NCI-H748 (cell line): ENCODE measurements around the gene NDUFAF2.
A peak's percentile ranks its signal among the peaks of the same experiment; 100 is the strongest.

Experiments used
- DNase-seq: peaks from one replicate; lab custom pipeline; 2025; ENCODE audit not compliant: unreplicated experiment; lab: John Stamatoyannopoulos, UW

The NDUFAF2 gene

DNA sequence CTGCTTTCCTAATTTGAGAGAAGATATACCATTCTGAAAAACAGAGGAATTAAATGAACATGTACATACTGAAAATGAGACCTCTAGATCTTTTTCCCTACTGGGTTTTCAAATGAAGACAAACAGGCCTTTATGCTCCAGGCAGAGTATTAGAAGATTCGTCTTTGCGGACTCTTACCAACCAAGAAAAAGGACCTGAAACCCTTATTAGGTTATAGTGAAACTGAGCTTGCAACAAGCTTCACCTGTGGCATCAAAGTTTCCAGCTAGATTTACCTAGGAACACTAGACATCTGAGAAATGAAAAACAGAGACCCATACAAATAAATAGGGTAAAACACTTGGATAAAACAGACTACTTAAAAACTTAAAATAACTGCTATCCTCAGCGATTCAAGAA is 171.0 kb downstream of the NDUFAF2 start:
- no peak for DNase-seq

DNA sequence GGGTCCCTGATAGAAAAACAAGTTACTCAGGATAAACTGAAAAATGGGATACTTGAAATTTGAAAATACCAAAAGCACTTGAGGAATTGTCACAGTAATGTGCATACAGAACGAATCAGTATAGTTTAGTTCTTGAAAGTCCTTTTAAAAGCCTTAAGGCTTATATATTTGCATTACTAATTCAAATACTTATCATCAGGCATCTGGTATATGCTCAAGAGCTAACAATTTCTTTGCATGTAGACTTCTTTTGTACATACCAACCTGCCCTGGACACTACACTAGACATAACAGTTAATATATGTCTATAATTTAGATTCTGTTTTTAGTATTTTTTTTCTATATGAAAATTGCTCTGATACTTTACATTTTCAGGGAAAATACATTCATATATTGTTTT is 174.1 kb downstream of the NDUFAF2 start:
- no peak for DNase-seq

DNA sequence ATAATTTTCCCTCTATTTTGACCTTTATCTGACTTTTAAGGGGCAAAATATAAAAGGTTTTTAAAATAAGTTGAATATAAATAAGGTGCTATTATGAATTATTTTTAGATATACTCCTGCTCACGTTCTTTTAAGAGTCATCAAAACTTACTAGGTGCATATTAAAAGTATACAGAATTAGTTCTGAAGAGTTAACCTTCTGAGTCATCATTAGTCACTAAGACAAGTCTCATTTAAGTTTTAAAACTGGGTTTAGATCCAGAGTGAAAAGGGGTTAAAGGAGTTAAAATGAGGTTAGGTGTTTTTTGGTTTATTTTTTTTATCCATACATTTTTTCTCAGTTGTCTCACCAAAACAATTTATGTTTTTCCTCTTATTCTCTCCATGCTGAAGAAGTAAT is 175.5 kb downstream of the NDUFAF2 start:
- no peak for DNase-seq

DNA sequence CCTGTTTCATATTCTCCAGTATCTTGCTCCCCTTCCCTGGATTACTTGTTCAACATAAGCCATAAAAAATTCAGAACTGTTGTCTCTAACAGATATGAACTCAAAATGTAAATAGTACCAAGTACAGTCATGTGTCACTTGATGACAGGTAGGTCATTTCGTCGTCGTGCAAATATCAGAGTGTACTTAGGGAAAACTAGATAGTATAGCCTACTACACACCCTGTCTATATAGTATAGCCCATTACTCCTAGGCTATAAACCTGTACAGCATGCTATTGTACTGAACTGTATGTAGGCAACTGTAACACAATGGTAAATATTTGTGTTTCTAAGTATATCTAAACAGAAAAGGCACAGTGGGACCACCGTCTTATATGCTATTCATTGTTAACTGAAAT is 178.1 kb downstream of the NDUFAF2 start:
- DNase-seq = peak; percentile 98

DNA sequence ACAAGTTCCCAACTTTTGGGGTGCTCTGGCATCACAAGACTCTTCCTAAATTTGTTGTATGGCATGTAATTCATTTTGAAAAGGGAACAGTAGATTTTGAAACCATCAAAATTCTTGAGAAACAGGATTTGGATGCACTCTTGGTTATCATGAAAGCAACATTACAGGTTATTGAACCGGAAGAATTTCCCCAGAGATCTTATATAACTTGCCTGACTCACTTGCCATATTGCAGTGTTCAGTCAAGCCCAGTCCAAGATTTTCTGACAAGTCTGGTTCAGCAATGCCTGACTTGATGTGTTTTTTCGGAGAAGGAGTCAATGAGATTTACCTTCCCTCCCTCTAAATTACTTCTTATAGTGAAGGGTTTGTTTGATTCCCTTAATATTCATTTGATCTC is 185.3 kb downstream of the NDUFAF2 start:
- DNase-seq = no peak

DNA sequence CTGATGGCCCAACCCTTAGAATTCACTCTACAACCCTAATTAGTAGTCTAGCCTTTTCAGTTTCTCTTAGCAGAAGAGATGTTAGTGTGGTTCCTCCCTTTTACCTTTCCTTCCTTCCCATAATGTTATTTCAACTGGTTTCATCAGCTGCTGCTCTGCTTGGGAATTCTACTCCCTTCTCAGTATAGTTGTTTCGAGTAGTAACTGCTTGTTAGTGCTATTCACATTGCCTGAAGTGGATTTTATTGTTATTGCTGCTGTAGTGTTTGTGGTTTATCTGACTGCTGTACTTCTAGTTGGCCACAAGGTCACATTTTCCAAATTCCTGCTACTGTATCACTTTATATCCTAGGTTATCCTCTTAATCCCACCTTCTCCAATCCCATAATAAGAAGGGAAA is 187.6 kb downstream of the NDUFAF2 start:
- DNase-seq = peak; percentile 35

DNA sequence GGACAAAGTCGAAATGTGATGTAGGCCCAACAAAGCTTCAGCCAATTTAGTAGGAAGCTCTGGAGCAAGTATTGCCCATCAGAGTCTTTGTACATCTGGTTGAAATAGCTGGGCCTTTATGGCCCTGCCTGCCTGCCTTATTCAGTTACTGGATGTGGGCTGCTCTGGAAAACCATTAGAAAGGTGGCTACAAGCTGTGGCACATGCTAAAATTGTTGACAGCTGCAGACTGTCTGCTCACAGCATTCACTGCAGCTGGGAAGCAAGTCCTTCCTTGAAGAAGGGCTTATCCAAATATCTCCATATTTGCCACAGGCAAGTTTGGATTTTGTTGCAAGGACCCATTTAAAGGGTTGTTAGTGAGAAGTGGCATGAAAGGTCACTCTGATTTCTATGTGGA is 192.8 kb downstream of the NDUFAF2 start:
- no peak for DNase-seq

DNA sequence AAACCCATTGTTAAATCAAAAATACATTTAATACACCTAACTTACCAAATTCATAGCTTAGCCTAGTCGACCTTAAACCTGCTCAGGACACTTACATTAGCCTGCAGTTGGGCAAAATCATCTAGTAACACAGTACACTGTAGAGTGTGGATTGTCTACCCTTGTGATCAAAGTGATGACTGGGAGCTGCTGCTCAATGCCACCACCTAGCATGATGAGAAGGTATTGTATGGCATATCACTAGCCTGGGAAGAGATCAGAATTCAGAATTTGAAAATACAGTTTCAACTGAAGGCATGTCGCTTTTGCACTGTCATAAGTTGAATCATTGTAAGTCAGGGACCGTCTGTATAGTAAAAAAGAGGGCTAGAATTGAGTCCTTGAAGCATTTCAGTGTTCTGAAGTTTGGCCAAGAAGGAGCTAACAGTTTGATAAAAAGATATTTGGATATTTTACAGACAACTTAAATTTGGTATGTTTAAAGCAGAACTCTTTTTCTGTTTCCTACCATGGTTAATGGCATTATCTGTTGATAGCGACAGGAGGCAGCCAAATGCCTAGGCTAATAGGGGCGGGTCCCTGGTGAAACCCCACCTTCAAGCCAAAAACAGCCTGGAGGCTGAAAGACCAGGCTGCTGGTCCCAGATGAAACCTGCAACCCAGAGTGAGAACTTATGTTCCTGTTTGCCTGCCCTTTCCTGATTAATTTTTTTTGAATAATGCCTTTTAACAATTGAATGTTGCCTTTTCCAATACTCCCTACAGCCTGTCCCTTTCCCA is 194.3 kb downstream of the NDUFAF2 start:
- DNase-seq = peak; percentile 14

DNA sequence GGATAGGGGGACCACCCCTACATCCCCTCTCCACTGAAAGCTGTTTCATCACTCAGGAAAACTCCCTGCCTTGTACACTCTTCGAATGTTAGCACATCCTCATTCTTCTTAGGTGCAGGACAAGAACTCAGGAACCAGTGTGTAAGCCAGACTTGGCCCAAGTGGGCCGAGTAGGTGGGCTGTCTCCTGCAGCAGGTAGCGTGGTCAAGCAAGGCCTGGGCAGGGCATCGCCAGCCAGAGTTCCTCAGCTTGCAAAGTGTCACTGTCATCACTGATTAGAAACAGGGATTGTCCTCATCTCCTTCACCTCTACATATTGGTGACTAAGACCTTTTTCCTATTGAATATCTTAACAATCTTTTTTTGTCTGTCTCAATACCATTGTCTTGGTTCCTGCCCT is 194.9 kb downstream of the NDUFAF2 start:
- DNase-seq = no peak

DNA sequence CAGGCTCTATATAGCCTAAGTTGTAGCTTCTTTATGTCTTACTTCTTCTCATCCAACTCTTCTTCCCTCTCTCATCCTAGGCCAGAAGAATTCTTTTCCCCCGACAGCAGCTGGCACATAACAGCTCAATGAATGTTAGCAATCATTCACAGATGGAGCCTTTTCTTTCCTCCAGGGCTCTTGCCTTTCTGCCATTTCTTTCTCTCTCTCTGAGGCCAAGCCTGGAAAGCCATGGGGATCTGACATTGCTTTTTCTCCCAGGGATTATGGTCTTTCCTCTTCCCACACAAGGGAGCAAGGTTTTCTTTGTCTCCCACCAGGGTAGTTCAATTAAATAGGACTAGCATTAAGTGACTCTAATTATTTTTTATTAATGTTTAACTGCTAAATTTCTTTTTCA is 196.8 kb downstream of the NDUFAF2 start:
- no peak for DNase-seq

DNA sequence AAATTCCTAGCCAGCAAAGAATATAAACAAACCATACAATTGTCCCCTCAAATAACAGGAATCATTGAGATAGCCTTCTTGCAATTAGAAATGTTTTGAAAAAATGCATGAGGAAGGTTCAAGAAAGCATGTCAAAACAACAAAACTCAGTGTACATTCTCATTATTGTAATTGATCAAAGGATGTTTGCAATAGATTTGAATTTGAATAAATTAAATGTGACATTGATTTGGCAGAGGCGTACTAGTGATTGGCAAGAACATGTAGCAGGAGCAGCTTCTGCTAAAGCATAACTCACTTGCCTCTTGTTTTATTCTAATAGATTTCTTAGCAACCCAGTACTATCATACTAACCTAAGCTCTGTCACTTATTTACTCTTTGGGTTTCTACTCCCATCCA is 197.4 kb downstream of the NDUFAF2 start:
- no peak for DNase-seq

DNA sequence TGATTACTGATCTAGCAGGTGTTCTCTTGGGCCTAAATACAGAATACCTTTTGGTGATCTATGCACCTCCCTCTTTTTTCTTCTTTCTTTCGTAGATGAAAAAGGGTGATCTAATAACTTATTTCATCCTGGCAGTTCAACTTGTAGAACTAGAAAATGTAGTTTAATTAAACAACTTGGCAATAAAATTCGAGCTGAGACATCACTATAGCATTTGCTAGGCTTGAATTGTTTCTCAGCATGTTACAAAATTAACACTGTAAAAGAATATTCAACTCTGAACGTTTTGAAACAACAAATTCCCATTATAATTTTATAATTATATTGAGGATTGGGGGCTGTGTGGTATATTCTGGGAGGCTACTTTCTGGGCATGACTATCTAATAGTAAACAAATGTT is 197.8 kb downstream of the NDUFAF2 start:
- DNase-seq = no peak

DNA sequence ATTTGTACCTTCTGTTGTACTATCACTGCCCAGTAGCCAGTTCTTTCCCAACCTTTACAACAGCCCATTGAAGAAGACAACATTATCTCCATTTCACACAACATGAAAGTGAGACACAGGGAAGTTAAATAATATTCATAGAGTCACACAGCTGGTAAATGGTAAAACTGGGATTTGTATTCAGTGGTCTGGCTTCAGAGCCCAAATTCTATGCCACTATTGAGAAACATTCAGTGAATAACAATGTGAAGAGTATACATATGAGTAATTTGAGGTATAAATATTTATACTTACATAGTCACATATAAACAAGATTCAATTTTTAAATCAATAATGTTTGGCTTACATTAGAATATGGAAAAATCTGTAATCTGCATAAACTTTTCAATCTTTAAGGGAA is 203.5 kb downstream of the NDUFAF2 start:
- DNase-seq = no peak

DNA sequence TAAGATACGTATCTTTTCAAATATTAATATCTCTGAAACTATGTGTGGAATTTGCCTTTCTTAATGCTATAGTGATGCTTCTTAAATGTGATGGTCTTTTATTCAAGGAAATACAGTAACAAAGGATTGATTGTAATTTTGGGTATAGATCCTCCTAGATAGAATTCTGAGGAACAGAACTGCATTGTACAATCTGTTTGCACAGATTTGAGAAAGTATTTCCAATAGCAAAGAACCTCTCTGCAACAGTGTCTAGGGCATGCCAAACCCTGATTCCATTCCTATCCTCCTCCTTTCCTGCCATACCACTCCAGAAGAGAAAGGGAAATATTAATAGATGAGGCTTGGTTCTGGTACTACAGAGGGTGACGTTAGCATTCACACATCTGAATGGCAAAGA is 206.9 kb downstream of the NDUFAF2 start:
- no peak for DNase-seq

DNA sequence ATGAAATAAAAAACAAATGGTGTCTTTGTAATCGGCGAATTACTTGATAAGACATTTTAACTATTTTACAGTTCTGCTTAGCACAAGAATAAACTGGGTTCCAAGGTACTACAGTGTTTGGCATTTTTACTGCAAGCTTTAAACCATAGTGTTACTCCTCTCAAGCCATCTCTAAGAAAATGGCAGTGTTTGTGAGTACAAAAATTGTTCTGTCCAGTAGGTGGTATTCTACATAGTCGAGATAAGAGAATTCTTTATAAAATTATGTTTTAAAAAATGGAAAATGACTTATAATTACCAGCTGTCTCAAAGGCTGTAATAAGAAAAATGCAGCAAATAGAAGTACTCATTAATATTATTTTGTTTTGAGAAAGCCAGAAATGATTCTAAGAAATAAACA is 214.1 kb downstream of the NDUFAF2 start:
- no peak for DNase-seq

DNA sequence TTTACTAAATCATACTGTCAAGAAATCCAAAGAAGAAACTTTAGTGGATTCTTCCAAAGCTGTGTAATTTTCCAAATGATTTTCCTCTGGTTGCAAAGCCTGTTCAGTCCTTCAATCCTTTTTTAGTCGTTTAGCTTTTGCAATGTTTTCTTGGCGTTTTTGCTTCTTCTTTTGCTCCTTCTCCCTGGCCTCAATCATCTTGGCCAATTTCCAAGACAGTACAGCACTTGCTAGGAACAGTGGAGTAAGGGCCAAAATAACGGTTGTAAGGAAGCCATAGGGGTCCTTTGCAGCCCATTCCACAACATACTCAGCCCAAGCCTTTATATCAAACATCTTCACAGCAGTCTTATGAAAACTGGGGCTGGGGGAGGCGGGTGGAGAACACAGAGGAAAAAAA is 214.8 kb downstream of the NDUFAF2 start:
- no peak for DNase-seq

DNA sequence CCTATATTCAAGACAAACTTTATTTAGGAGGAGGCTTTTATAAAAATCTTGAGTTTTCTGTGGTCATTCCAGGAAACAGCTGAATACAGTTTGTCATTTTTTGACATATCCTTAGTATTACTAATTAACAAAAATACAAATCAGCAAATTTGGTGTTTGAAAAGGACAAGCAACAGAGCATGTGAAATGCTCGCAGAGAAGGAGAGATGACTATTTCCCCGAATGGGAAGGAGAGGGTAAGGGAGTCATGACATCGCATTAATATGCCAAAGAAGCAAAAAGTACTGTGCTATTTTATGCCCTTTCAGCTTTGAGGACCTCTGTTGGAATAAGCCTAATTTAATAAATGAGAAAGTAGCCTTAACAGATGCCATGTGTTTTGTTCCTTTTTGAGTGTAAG is 215.5 kb downstream of the NDUFAF2 start:
- no peak for DNase-seq

DNA sequence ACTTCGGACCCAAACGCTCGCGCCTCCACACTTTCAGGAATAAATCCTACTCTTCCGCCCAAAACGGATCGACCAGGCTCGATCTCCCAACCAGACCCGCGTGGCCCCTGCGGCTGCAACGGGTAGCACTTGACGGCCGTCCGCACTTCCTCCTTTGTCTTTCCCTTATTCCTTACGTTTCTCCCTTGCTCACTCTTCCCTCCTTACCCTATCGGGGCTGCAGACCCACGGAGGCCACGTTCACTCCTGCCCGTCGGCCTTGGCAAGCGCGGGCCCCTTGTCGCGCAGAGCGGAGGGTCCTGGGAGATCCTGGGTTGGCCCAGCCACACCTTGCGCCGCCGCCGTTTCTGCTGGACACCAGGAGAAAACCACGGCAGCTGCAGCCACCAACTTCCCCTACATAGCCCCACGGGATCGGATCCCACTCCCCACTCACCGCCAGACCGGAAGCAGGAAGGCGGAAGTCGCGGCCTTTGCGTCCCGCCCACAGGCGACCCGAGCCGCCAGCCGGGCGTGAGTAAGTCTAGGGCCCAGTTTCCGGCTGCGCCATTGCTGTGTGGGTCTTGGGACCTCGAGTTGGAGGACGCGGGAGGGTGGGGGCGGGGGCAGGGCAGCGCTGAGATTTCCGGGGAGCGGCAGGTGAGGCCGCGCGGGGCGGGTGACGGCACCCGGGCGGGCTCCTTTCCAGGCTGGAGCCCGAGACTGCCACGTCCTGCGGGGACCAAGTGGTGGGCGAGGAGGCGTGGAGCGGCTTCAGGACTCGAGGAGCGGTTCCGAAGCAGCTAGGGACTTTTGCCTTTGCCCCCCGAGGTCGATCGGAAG is 217.2 kb downstream of the NDUFAF2 start, which contains the start of gene SMIM15:
Gene SMIM15 (minus strand): TSS at position 459 of the 822 bp plus-strand sequence. CDS start 2,297 bp downstream, outside the sequence.
- peak; percentile 95 for DNase-seq

DNA sequence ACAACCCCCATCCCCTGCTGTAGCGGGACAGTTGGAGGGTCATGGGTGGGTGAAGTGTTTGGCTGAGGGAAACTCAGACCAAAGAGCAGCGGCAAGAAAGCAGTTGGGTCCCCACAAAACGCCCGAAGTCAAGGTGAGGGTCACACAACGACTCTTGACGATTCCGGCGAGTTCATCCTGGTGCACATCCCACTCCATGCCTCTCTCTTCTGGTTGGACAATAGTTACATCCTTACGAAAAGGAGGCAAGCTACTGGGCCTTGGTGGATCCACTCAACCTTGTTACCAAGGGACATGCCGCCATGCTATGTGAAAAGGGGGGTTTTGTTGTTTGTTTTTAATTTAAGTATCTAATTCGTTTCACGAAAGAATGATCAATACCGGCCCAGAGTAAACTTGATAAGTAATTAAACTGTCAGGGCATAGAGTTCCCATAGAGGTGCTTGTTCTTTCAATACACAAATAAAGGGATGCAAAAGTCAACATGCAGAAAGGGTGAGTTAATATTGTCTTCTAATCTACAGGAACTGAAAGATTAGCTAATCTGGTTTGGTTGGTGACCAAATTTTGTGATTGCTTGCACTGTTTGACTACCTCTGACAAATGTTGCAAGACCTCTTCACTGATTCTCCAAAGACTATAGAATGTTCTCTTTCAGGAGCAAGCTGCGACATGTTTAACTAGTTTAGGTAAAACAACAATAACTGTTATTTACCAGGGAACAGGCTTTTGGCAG is 218.0 kb downstream of the NDUFAF2 start:
- peak; percentile 70 for DNase-seq

DNA sequence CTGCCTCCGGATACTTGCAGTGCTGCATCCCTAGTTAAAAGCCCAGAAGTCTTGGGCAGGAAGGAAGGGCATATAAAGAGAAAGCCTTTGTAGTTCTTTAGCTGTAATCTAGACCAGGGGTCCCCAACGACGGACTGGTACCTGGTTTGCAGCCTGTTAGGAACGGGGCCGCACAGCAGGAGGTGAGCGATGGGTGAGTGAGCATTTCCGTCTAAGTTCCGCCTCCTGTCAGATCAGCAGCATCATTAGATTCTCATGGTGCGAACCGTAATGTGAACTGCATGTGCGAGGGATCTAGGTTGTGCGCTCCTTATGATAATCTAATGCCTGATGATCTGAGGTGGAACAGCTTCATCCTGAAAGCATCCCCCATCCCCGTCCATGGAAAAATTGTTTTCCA is 218.9 kb downstream of the NDUFAF2 start:
- DNase-seq = no peak

DNA sequence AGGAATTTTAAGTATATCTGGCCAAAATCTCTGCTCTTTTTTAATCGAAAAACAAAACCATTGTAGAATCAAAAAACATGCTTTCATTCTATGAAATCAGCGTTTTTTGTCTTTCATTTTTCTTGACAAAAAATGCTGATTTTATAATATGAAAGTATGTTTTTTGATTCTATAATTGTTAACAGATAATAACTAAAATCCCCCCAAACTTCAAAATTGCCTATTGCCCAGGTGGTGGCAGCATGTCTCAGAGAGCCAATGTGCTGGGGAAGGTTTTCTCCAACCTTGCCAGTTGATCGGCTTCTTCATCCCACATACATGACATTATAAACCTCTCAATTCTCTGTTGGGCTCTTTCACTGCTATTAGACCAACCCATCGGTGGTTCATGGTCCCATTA is 222.4 kb downstream of the NDUFAF2 start:
- DNase-seq = peak; percentile 44

DNA sequence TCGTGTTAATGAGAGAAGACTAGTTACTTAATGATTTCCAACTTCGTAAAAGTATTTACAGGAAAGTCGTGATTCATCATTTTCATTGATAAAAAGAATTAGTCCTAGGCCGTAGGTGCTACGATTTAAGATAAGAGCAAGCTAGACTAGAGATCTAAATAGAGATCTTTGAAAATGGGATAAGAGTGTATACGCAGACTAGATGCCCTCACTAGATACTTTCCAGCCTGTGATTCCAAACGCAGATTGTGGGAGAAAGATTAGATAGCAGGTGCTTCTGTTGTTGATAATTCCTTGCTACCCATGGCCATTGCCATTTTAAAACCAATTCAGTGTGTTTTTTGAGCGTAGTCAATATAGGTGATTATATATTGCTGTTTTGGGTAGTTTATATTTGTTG is 223.9 kb downstream of the NDUFAF2 start:
- no peak for DNase-seq
